GM06990 (cell line): ENCODE data around the gene HOATZ.

Experiments used
- DNase-seq: peaks from one replicate; pipeline ENCODE4 v3.0.0-alpha.2; 2011; ENCODE audit not compliant: insufficient read length; ENCODE audit errors: extremely low read depth
- H3K27me3 ChIP-seq: replicated peaks from 2 replicates; pipeline ENCODE4 v1.6.0; 2011; ENCODE audit warnings: low read length; ENCODE audit not compliant: control insufficient read depth, insufficient read depth
- H3K36me3 ChIP-seq: 2 replicates; pipeline ENCODE4 v1.5.1; 2011; ENCODE audit warnings: low read length; ENCODE audit not compliant: control insufficient read depth, insufficient read depth
- H3K4me3 ChIP-seq: replicated peaks from 2 replicates; pipeline ENCODE4 v1.5.1; 2011; ENCODE audit warnings: low read depth, mild to moderate bottlenecking, control low read depth, low read length
- CTCF ChIP-seq: IDR thresholded peaks from 2 replicates; pipeline ENCODE4 v1.5.1; 2011; ENCODE audit warnings: low read length, control low read depth, mild to moderate bottlenecking, inconsistent platforms; ENCODE audit not compliant: insufficient read depth, poor library complexity, severe bottlenecking

HOATZ gene

GRCh38 chr11:111577821-111578220 lies 63.2 kb downstream of the HOATZ start:
- TF ChIP-seq CTCF = no peak
- no peak overlapping the region for H3K4me3 ChIP-seq

GRCh38 chr11:111581341-111581740 lies 66.8 kb downstream of the HOATZ start:
- no peak for TF ChIP-seq CTCF
- Histone ChIP-seq H3K36me3 (no peaks in the 10 kb centered on the region), H3K27me3 (no peaks in the 10 kb centered on the region), H3K4me3 (no peak overlapping the region)
- DNase-seq = no peak

More at GRCh38 chr11:111577821-111578220, 63.2 kb downstream of the HOATZ start:
- no peaks in the 10 kb centered on the region for H3K27me3 ChIP-seq
- DNase-seq = no peak
- no peaks in the 10 kb centered on the region for H3K36me3 ChIP-seq

- TF ChIP-seq CTCF = no peak
- no peak for DNase-seq
- H3K27me3 ChIP-seq = no peaks in the 10 kb centered on the region
- H3K36me3 ChIP-seq = no peaks in the 10 kb centered on the region
- no peak overlapping the region for H3K4me3 ChIP-seq
Observed at GRCh38 chr11:111582163-111582562, 67.6 kb downstream of the HOATZ start.

GRCh38 chr11:111582881-111583280 lies 68.3 kb downstream of the HOATZ start:
- DNase-seq = no peak
- H3K27me3 ChIP-seq = no peaks in the 10 kb centered on the region
- no peaks in the 10 kb centered on the region for H3K36me3 ChIP-seq
- H3K4me3 ChIP-seq = no peak overlapping the region
- TF ChIP-seq CTCF = no peak

GRCh38 chr11:111585371-111585770 lies 70.8 kb downstream of the HOATZ start:
- Histone ChIP-seq H3K36me3 (no peaks in the 10 kb centered on the region), H3K27me3 (no peaks in the 10 kb centered on the region), H3K4me3 (no peak overlapping the region)
- no peak for TF ChIP-seq CTCF
- DNase-seq = no peak

- peak; percentile 60 for TF ChIP-seq CTCF
- DNase-seq = no peak
- H3K27me3 ChIP-seq = no peaks in the 10 kb centered on the region
- H3K36me3 ChIP-seq = no peaks in the 10 kb centered on the region
- no peak overlapping the region for H3K4me3 ChIP-seq
Observed at GRCh38 chr11:111586388-111586831, 71.8 kb downstream of the HOATZ start.
